Smooth muscle cell (in vitro differentiated cells): ENCODE results near the gene BUB1. TPM values are rescaled to one million over a fixed set of nuclear protein-coding genes. Genes with fewer than 3 reads are reported as not detected.

Experiments
- DNase-seq: peaks from one replicate; lab custom pipeline; 2025; ENCODE audit not compliant: unreplicated experiment; lab: John Stamatoyannopoulos, UW
- H2AFZ ChIP-seq: fragments of 200-600 bp; sonication (generic); 2 replicates; pipeline ENCODE4 v1.6.0; 2016; ENCODE audit warnings: antibody characterized with exemption, low read depth, mild to moderate bottlenecking
- H3F3A ChIP-seq: fragments of 200-600 bp; sonication (generic); 2 replicates; pipeline ENCODE4 v1.6.0; 2017; ENCODE audit warnings: antibody characterized with exemption, low read depth
- H3K27ac ChIP-seq: fragments of 200-600 bp; sonication (generic); 2 replicates; pipeline ENCODE4 v1.5.1; 2016; ENCODE audit warnings: low read depth, mild to moderate bottlenecking
- H3K27me3 ChIP-seq: fragments of 200-600 bp; sonication (generic); 2 replicates; pipeline ENCODE4 v1.6.1; 2016; ENCODE audit warnings: low read depth, mild to moderate bottlenecking
- H3K36me3 ChIP-seq: fragments of 200-600 bp; sonication (generic); 2 replicates; pipeline ENCODE4 v1.5.1; 2016; ENCODE audit warnings: low read depth
- H3K4me1 ChIP-seq: fragments of 200-600 bp; sonication (generic); 2 replicates; pipeline ENCODE4 v1.5.1; 2016; ENCODE audit warnings: low read depth
- H3K4me2 ChIP-seq: fragments of 200-600 bp; sonication (generic); 2 replicates; pipeline ENCODE4 v1.6.0; 2016; ENCODE audit warnings: mild to moderate bottlenecking
- H3K4me3 ChIP-seq: fragments of 200-600 bp; sonication (generic); 2 replicates; pipeline ENCODE4 v1.5.1; 2016; ENCODE audit warnings: mild to moderate bottlenecking
- H3K79me2 ChIP-seq: fragments of 200-600 bp; sonication (generic); 2 replicates; pipeline ENCODE4 v1.6.0; 2016; ENCODE audit warnings: low read depth, mild to moderate bottlenecking
- H3K9ac ChIP-seq: fragments of 200-600 bp; sonication (generic); 2 replicates; pipeline ENCODE4 v1.6.0; 2016; ENCODE audit warnings: low read depth
- H3K9me3 ChIP-seq: fragments of 200-600 bp; sonication (generic); replicated peaks from 2 replicates; pipeline ENCODE4 v1.5.1; 2016; ENCODE audit warnings: low read depth
- H4K20me1 ChIP-seq: fragments of 200-600 bp; sonication (generic); 2 replicates; pipeline ENCODE4 v1.6.0; 2016; ENCODE audit warnings: low read depth
- CTCF ChIP-seq: fragments of 200-600 bp; sonication (generic); IDR thresholded peaks from 2 replicates; pipeline ENCODE4 v1.5.1; 2017; ENCODE audit warnings: borderline replicate concordance, mild to moderate bottlenecking, antibody characterized with exemption; ENCODE audit not compliant: insufficient read depth, poor library complexity, severe bottlenecking
- WGBS: methylation state at CpG from one replicate; pipeline ENCODE4 v1.1.7; 2016; ENCODE audit warnings: low lambda C conversion rate; 5-methylcytosine and 5-hydroxymethylcytosine counted together
- polyA plus RNA-seq: library from polyadenylated mRNA; unstranded; fragments of >200 nt; fragmentation: Nextera tagmentation; extraction: Ambion mirVana; gene quantifications from 2 replicates; pipeline ENCODE4 v1.2.1, GENCODE V29; 2016
- total RNA-seq: library from RNA; depleted of rRNA; stranded (reverse); fragments of >200 nt; gene quantifications from 2 replicates; pipeline ENCODE4 v1.2.3, GENCODE V29; 2014

The BUB1 gene
- total and polyA plus RNA-seq, 2 experiments from 2014 or later, result 8.6 to 18.6 TPM

- H3F3A ChIP-seq, result peaks cover 10% of the 10 kb centered on the region
- peaks cover 24% of the 10 kb centered on the region for H3K79me2 ChIP-seq
- no peaks in the 10 kb centered on the region for H3K36me3 ChIP-seq
- H3K9ac ChIP-seq, result peak overlapping the region; percentile 66
- H3K4me1 ChIP-seq, result peaks cover 39% of the 10 kb centered on the region
- no peaks in the 10 kb centered on the region for H3K9me3 ChIP-seq
- H4K20me1 ChIP-seq, result no peaks in the 10 kb centered on the region
- peak overlapping the region; percentile 68 for H3K27ac ChIP-seq
- no peaks in the 10 kb centered on the region for H3K27me3 ChIP-seq
- TF ChIP-seq CTCF, result no peak
- peak overlapping the region; percentile 82 for H3K4me3 ChIP-seq
- whole genome bisulfite sequencing, result 45% methylated on average over 9 of the region's 9 CpGs
- H2AFZ ChIP-seq, result peak overlapping the region; percentile 97
- DNase-seq, result no peak
- peak overlapping the region; percentile 92 for H3K4me2 ChIP-seq
Measured at GRCh38 chr2:110679337-110679707, 1.5 kb upstream of the BUB1 start.

- Histone ChIP-seq H3K4me1 (peaks cover 33% of the 10 kb centered on the region), H3K27me3 (no peaks in the 10 kb centered on the region), H3K4me2 (peak overlapping the region; percentile 92), H3K9me3 (no peaks in the 10 kb centered on the region), H3K27ac (peak overlapping the region; percentile 68), H3K9ac (peak overlapping the region; percentile 66), H3K36me3 (no peaks in the 10 kb centered on the region), H3K4me3 (peak overlapping the region; percentile 82), H3F3A (peaks cover 10% of the 10 kb centered on the region), H2AFZ (peak overlapping the region; percentile 97), H3K79me2 (peaks cover 30% of the 10 kb centered on the region), H4K20me1 (no peaks in the 10 kb centered on the region)
- 4% methylated on average over 28 of the region's 28 CpGs for WGBS
- TF ChIP-seq CTCF, result no peak
- no peak for DNase-seq
Measured at GRCh38 chr2:110678457-110679336, 834 bp upstream of the BUB1 start.

GRCh38 chr2:110677080-110677479, 783 bp downstream of the BUB1 start:
- H3K9me3 ChIP-seq, result no peaks in the 10 kb centered on the region
- H3K9ac ChIP-seq, result peak overlapping the region; percentile 60
- 9% methylated on average over 5 of the region's 5 CpGs for WGBS
- H3K4me2 ChIP-seq, result peak overlapping the region; percentile 92
- no peak overlapping the region for H3K27ac ChIP-seq
- H4K20me1 ChIP-seq, result no peaks in the 10 kb centered on the region
- peaks cover 26% of the 10 kb centered on the region for H3K4me1 ChIP-seq
- no peak for TF ChIP-seq CTCF
- peaks cover 10% of the 10 kb centered on the region for H3F3A ChIP-seq
- no peaks in the 10 kb centered on the region for H3K36me3 ChIP-seq
- DNase-seq, result no peak
- peak overlapping the region; percentile 63 for H2AFZ ChIP-seq
- H3K27me3 ChIP-seq, result no peaks in the 10 kb centered on the region
- H3K4me3 ChIP-seq, result peak overlapping the region; percentile 82
- H3K79me2 ChIP-seq, result peaks cover 31% of the 10 kb centered on the region
